ENCODE data around the gene ASXL1.
A peak's percentile ranks its signal among the peaks of the same experiment; 100 is the strongest.

The ASXL1 gene

DNA sequence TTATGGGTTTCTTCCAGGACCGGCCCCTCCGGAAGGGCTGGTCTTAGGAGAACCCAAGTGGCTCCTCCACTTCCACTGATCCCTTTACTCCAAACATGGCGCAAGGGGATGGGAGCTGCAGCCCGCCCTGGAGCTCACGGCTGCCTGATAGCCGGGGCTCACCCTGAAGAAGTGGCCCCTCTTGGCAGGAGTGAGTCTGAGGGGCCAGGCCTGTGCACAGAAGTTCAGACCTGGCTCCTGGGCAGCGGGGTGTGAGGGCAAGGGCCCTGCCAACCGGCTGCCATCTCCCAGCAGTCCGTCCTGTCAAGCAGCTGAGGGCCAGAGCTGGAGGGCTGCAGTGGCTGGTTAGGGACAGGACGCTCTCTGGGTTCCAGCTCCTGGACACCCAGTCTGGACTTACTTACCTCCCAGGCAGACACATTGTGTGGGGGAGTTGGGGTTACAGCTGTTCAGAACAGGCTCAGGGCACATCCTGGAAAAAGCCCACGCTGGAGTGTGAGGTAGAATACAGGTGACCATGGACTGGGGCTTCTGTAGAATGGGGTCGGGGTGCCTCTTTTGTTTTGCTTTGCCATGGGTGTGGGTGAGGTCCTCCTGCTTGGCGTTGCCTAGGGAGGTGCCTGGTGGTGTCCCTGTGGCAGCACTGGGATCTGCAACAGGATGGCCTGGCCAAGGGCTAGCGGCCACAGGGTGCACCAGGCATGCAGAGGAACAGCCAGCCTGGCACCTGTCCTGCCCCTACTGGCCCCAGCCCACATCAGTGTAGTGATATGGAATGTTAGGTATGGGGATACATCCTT is 88.4 kb downstream of the ASXL1 start:
- no peak overlapping the region for H3K14ac ChIP-seq (ENCODE audit: low read length)
- peaks cover 52 to 66% of the 10 kb centered on the region in 2 experiments for H3K36me3 ChIP-seq (ENCODE audit: control insufficient read depth in 1 of 2, insufficient read depth in 2 of 2, low read length in 2 of 2)
- H3K27ac ChIP-seq (ENCODE audit: low read depth, low read length): peak overlapping the region; percentile 13
- H3K23ac ChIP-seq (ENCODE audit: low read length): no peak overlapping the region
- no peak overlapping the region for H2AFZ ChIP-seq (ENCODE audit: insufficient read depth, low read length, poor library complexity)
- no peak overlapping the region for H4K8ac ChIP-seq (ENCODE audit: low read depth, low read length)
- no peak overlapping the region for H3K4me2 ChIP-seq (ENCODE audit: low read length)
- no peaks in the 10 kb centered on the region for H3K9me3 ChIP-seq (ENCODE audit: insufficient read depth, low read depth, low read length)
- H4K91ac ChIP-seq (ENCODE audit: low read depth, low read length): no peak overlapping the region
- H3K79me2 ChIP-seq (ENCODE audit: control insufficient read depth, insufficient read depth, low read length, poor library complexity): no peaks in the 10 kb centered on the region
- peak overlapping the region; percentile 5 for H3K18ac ChIP-seq (ENCODE audit: low read length)
- H2AK5ac ChIP-seq (ENCODE audit: low read length): no peak overlapping the region
- no CpG with 5 or more reads among the region's 14 CpGs for WGBS (ENCODE audit: extremely low coverage, insufficient coverage, insufficient read length)
- H3K9ac ChIP-seq (ENCODE audit: low read length): no peak overlapping the region
- H3K4me1 ChIP-seq (ENCODE audit: control insufficient read depth in 1 of 2, insufficient read depth in 2 of 2, low read length in 2 of 2): peaks cover 22 to 35% of the 10 kb centered on the region in 2 experiments
- peak in 1 of 2 donors; percentile 16 for DNase-seq
- no peak overlapping the region for H2BK12ac ChIP-seq (ENCODE audit: low read length)
- H3K79me1 ChIP-seq (ENCODE audit: low read length): peaks cover 4% of the 10 kb centered on the region
- H3K27me3 ChIP-seq (ENCODE audit: insufficient read depth, low read length): no peaks in the 10 kb centered on the region
- no peak overlapping the region for H4K12ac ChIP-seq (ENCODE audit: low read depth, low read length)
- H3K4me3 ChIP-seq (ENCODE audit: low read depth, low read length): no peak overlapping the region
- no peak overlapping the region for H2BK5ac ChIP-seq (ENCODE audit: low read depth, low read length, poor library complexity)
- H3K4ac ChIP-seq (ENCODE audit: low read depth, low read length): no peak overlapping the region
- no peak overlapping the region for H2BK120ac ChIP-seq (ENCODE audit: insufficient read depth, low read length, poor library complexity)

DNA sequence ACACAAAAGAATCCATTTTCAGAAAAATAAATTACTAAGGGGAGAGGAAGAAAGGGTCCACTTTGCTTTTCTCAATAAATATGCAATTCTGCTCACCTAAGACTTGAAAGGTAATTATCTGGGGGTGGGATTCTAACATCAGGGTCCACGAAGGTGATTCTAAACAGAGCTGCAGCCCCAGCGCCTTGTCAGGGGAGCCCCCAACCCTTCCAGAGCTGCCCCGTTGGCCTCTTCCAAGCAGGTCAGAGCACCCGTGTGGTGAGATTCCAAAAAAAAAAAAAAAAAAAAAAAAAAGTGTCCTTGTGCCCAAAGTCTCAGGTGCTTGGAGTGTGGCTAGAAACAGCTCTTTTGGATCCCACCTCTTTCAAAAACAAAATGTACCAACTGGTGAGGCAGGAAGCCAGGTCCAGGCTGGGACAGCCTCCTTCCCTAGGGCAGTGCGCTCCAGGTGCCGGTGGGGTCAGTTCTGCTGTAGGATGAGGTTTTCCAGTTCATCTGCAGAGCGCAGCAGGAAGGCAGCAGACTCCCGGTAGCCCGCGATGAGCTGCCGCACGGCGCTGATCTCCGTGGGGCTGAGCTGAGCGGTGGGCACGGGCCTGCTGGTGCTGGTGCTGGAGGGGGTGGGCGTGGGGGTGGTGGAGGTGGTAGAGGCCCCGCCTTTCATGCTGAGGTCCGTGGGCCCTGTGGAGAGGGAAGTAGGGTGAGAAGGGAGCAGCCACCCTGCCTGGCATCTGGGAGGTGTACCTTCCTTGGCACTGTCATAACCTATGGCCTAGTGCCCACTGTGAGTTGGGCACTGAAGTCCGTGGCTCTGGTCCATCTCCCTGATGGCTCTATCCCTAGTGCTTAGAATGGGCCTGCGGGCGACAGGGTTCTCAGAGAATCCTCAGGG is 89.3 kb downstream of the ASXL1 start:
- DNase-seq: no peak
- Histone ChIP-seq H3K23ac (ENCODE audit: low read length) (no peak overlapping the region), H2BK120ac (ENCODE audit: insufficient read depth, low read length, poor library complexity) (no peak overlapping the region), H3K4ac (ENCODE audit: low read depth, low read length) (no peak overlapping the region), H4K8ac (ENCODE audit: low read depth, low read length) (no peak overlapping the region), H3K14ac (ENCODE audit: low read length) (no peak overlapping the region), H3K27me3 (ENCODE audit: insufficient read depth, low read length) (no peaks in the 10 kb centered on the region), H2BK12ac (ENCODE audit: low read length) (no peak overlapping the region), H3K18ac (ENCODE audit: low read length) (no peak overlapping the region), H3K27ac (ENCODE audit: low read depth, low read length) (no peak overlapping the region), H2AK5ac (ENCODE audit: low read length) (no peak overlapping the region), H3K4me1 (ENCODE audit: control insufficient read depth in 1 of 2, insufficient read depth in 2 of 2, low read length in 2 of 2) (peaks cover 22 to 33% of the 10 kb centered on the region in 2 experiments), H4K91ac (ENCODE audit: low read depth, low read length) (no peak overlapping the region), H3K9ac (ENCODE audit: low read length) (no peak overlapping the region), H3K36me3 (ENCODE audit: control insufficient read depth in 1 of 2, insufficient read depth in 2 of 2, low read length in 2 of 2) (peaks cover 61 to 75% of the 10 kb centered on the region in 2 experiments), H3K79me1 (ENCODE audit: low read length) (peaks cover 4% of the 10 kb centered on the region), H2BK5ac (ENCODE audit: low read depth, low read length, poor library complexity) (no peak overlapping the region), H4K12ac (ENCODE audit: low read depth, low read length) (no peak overlapping the region), H3K9me3 (ENCODE audit: insufficient read depth, low read depth, low read length) (no peaks in the 10 kb centered on the region), H2AFZ (ENCODE audit: insufficient read depth, low read length, poor library complexity) (no peak overlapping the region), H3K79me2 (ENCODE audit: control insufficient read depth, insufficient read depth, low read length, poor library complexity) (no peaks in the 10 kb centered on the region), H3K4me3 (ENCODE audit: low read depth, low read length) (no peak overlapping the region), H3K4me2 (ENCODE audit: low read length) (no peak overlapping the region)
- no CpG with 5 or more reads among the region's 22 CpGs for WGBS (ENCODE audit: extremely low coverage, insufficient coverage, insufficient read length)

DNA sequence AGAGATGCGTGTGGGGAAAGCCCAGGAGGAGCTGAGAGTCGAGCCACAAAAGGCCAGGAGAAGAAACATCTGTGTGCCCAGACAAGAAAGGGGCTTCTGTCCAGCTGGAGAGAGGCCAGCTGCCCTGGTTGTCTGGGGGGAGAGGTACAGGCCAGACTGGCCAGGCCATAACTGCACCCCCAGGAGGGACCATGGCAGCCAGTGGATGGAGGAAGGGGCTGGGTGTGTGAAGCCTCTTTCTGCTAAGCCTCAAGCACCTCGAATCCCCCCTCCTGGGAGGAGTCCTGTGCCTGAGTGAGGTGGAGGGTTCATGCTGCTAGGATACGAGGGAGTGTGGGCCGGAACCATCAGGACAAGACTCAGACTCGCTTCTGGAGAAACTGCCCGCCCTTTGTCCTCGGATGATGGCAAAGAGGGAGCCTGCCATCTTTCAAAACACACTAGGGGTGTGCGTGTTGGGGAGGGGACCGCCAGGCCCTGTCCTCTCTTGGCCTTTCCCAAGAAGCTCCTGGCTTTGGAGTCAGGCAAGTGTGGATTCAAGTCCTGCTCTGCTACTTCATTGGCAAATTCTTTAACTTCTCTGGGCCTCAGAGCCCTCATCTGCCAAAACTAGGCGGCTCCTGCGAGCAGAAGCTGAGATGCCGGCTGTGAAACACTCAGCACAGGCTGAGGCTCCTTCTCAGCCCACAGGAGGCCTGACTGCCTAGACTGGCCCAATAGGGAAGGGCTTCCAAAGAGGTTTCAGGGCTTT is 90.3 kb downstream of the ASXL1 start:
- peak in 1 of 2 donors; percentile 5 for DNase-seq
- Histone ChIP-seq H3K4me3 (ENCODE audit: low read depth, low read length) (no peak overlapping the region), H4K8ac (ENCODE audit: low read depth, low read length) (no peak overlapping the region), H2AFZ (ENCODE audit: insufficient read depth, low read length, poor library complexity) (no peak overlapping the region), H3K4me2 (ENCODE audit: low read length) (no peak overlapping the region), H3K27ac (ENCODE audit: low read depth, low read length) (no peak overlapping the region), H2BK120ac (ENCODE audit: insufficient read depth, low read length, poor library complexity) (no peak overlapping the region), H2AK5ac (ENCODE audit: low read length) (no peak overlapping the region), H3K27me3 (ENCODE audit: insufficient read depth, low read length) (no peaks in the 10 kb centered on the region), H3K79me2 (ENCODE audit: control insufficient read depth, insufficient read depth, low read length, poor library complexity) (no peaks in the 10 kb centered on the region), H4K91ac (ENCODE audit: low read depth, low read length) (no peak overlapping the region), H3K36me3 (ENCODE audit: control insufficient read depth in 1 of 2, insufficient read depth in 2 of 2, low read length in 2 of 2) (peaks cover 72 to 84% of the 10 kb centered on the region in 2 experiments), H2BK5ac (ENCODE audit: low read depth, low read length, poor library complexity) (no peak overlapping the region), H4K12ac (ENCODE audit: low read depth, low read length) (peak overlapping the region; percentile 9), H3K9ac (ENCODE audit: low read length) (no peak overlapping the region), H3K9me3 (ENCODE audit: insufficient read depth, low read depth, low read length) (no peaks in the 10 kb centered on the region), H2BK12ac (ENCODE audit: low read length) (no peak overlapping the region), H3K79me1 (ENCODE audit: low read length) (peaks cover 4% of the 10 kb centered on the region), H3K14ac (ENCODE audit: low read length) (no peak overlapping the region), H3K4ac (ENCODE audit: low read depth, low read length) (no peak overlapping the region), H3K4me1 (ENCODE audit: control insufficient read depth in 1 of 2, insufficient read depth in 2 of 2, low read length in 2 of 2) (peaks cover 22 to 30% of the 10 kb centered on the region in 2 experiments), H3K23ac (ENCODE audit: low read length) (no peak overlapping the region), H3K18ac (ENCODE audit: low read length) (no peak overlapping the region)
- no CpG with 5 or more reads among the region's 13 CpGs for WGBS (ENCODE audit: extremely low coverage, insufficient coverage, insufficient read length)

Measured in trophoblast cell (in vitro differentiated cells and primary cell).